DOHH2 (cell line): Measurements from ENCODE around the gene PCDH9.

ENCODE experiments used
- CTCF ChIP-seq: fragments of 200-600 bp; sonication (generic); IDR thresholded peaks from one replicate; pipeline ENCODE4 v1.5.1; 2014; ENCODE audit warnings: antibody characterized with exemption, mild to moderate bottlenecking, low read depth, low read length; ENCODE audit not compliant: poor library complexity, severe bottlenecking
- EZH2phosphoT487 ChIP-seq: fragments of 200-600 bp; sonication (generic); IDR thresholded peaks from 2 replicates; pipeline ENCODE4 v1.6.1; 2017; ENCODE audit warnings: borderline replicate concordance, mild to moderate bottlenecking, antibody characterized with exemption, low read length, moderate library complexity, mixed read lengths

DNA sequence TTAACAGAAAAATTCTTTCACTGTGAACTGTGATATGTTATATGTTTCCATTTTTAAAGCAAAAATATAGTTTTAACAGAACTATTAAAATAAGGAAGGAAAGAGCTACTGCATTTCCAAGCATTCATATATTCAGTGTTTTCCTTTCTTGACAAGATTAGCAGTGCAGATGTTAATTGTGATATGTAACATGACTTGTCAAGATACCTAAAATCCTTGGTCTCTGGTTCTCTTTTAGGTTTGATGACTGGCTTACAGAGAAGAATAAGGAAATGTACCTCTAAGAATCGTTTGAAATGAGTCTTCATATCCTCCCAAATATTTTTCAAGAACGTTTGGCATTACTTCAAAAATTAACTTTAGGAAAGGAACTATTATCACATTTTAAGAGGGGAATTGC lies 907.2 kb downstream of the PCDH9 start:
- TF ChIP-seq CTCF (no peak), EZH2phosphoT487 (no peak)
